Umbilical cord (tissue), 2 donors: ENCODE measurements around the gene PUS3. TPM values are rescaled to one million over a fixed set of nuclear protein-coding genes. Genes with fewer than 3 reads are reported as not detected.

Experiments used
- DNase-seq: peaks from one replicate; pipeline ENCODE4 v3.0.0-alpha.2; 2015; ENCODE audit warnings: low spot score
- total RNA-seq: library from RNA; depleted of rRNA; stranded (reverse); fragments of >200 nt; gene quantifications from one replicate; pipeline ENCODE4 v1.2.3, GENCODE V29; 2014; ENCODE audit warnings: low replicate concordance; ENCODE audit not compliant: insufficient read depth

PUS3 gene
- total RNA-seq, 1 donor from 2014 or later, result 22.6 TPM

- peak; percentile 26 for DNase-seq
Observed at GRCh38 chr11:125941619-125942611, 38.9 kb upstream of the PUS3 start.

DNA sequence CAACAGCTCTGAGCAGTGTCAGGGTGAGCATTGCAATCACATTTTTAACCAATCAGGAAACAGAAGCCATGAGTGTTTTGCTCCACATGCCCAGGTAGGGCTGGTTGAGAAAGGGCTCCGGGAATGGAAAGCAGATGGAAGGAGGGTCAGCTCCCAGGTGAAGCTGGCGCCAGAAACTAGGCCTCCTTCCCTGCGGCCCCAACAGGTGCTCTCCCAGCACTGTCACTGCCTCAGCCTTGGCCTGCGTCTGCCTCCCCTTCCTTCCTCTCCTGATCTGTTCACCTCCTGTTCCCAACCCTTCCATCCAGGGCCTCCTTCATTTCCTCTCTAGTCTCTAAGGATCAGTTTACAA, 38.2 kb upstream of the PUS3 start:
- no peak for DNase-seq

DNA sequence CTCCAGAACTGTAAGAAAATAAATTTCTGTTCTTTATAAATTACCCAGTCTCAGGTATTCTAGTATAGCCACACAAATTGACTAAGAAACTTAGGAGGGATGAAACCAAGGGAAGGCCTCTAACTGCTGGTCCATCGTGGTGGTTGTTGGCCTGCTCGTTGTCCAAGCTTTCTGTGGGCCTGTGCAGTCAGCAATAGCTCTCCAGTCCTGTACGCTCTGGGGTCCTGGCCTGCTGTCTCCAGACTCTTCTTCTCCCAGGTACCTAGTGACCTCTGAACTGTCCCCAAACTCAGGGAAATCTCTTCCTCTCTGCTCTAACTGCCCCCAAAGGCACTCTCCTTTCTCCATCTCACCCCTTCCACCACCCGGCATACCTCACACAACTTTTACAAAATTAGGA, 37.1 kb upstream of the PUS3 start:
- no peak for DNase-seq

DNA sequence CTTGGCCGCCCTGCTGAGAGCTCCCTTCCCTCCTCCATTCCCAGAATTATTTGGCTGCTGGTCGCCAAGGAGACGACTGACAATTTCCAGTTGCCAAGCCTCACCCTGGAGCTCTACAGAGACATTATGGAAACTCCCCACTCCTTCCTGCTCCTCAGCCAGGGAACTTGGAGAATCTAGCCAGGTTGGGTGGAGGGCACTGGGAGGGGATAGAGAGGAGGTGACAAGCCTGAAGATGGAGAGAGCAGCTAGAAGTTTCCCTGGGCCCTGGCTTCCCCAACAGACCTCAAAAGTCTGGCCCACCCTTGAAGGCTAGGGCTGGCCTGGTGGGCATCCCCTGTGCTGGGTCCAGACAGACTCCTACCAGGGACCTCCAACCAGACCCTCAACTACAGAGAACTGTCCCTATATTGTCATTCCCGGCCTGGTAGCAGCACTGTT, 36.1 kb upstream of the PUS3 start:
- DNase-seq, result no peak

GRCh38 chr11:125938418-125938817, 35.4 kb upstream of the PUS3 start:
- DNase-seq, result no peak

GRCh38 chr11:125935618-125936199, 32.7 kb upstream of the PUS3 start:
- DNase-seq, result peak; percentile 67

- no peak for DNase-seq
Observed at GRCh38 chr11:125935056-125935455, 32.0 kb upstream of the PUS3 start.

DNA sequence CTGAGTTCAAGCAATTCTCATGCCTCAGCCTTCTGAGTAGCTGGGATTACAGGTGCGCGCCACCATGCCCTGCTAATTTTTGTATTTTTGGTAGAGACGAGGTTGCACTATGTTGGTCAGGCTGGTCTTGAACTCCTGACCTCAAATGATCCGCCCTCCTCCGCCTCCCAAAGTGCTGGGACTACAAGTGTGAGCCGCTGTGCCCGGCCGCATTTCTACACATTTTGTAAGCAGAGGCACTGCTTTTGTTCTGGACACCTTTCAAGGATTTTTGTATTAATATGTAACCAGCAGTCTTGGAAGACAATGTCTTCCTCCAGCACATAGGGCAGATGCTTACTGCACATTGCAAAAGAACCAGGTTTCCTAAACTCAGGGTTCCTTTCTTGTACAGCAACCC, 31.5 kb upstream of the PUS3 start:
- DNase-seq, result no peak

GRCh38 chr11:125933030-125933813, 30.2 kb upstream of the PUS3 start:
- no peak for DNase-seq

GRCh38 chr11:125932301-125932700, 29.3 kb upstream of the PUS3 start:
- no peak for DNase-seq

GRCh38 chr11:125931668-125932067, 28.7 kb upstream of the PUS3 start:
- peak; percentile 35 for DNase-seq

DNA sequence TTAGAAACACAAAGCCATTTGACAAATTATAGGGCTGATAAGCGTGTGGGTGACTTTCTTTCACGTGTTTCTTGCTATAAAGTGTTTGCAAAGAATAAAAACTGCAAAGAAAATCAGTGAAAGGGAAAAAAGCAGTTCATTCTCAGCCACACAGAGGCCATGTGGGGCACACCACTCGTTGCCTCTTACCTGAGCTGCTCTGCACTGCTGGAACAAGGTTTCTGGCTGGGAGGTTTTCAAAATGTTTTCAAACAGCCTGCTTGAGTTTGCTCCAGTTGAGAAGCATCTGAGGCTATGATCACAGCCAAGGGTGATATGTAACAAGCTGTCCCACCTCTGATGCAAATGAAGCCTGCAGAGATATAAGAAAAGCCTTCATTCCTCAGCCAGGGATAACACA, 28.1 kb upstream of the PUS3 start:
- no peak for DNase-seq

DNA sequence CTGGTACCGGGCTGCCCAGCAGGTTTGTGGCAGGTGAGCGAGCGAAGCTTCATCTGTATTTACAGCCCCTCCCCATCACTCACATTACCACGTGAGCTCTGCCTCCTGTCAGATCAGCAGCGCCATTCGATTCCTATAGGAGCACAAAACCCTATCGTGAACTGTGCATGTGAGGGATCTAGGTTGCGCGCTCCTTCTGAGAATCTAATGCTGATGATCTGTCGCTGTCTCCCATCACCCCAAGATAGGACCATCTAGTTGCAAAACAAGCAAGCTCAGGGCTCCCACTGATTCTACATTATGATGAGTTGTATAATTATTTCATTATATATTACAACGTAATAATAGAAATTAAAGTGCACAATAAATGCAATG, 27.1 kb upstream of the PUS3 start:
- DNase-seq, result no peak

DNA sequence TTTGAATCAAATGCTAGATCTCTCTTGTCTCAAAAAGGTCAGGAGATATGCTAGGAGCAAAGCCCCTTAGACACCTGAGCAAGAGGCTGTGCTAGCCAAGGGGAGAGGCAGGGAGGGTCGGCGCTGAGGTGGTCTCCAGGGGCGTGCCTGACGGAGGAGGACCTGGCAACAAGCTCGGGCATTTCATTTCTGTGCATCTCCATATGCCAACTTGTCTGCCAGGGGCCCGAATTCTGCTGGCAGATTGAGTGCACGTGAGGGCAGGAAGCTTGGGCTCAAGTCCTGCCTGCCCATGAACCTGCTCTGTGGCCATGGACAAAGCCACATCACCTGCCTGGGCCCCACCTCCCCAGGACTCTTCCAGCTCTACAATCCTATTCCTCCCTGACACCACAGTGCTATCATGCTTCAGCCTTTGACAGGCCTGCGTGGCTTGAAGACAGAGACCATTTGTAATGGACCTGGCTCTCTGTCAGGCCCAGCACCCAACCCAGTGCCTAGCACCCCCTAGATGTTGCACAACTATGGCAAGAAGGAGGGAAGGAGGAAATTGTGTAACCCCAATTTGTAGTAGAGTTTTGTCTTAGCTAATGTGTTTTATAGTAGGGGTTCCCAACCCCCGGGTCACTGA, 26.6 kb upstream of the PUS3 start:
- DNase-seq, result no peak

DNA sequence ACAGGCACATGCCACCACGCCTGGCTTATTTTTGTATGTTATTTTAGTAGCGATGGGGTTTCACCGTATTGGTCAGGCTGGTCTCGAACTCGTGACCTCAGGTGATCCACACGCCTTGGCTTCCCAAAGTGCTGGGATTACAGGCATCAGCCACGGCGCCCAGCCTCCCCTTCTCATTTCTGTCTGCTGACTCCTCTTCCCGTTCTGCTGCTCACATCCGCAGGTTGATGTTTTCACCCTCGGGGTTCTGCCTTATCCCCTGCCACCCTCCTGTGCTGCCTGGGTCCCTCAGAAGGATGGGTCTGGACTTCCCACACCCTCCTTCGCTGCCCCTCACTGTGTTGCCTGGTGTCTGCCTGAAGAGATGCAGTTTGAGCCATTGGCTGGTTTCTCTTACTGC, 23.7 kb upstream of the PUS3 start:
- DNase-seq, result no peak

DNA sequence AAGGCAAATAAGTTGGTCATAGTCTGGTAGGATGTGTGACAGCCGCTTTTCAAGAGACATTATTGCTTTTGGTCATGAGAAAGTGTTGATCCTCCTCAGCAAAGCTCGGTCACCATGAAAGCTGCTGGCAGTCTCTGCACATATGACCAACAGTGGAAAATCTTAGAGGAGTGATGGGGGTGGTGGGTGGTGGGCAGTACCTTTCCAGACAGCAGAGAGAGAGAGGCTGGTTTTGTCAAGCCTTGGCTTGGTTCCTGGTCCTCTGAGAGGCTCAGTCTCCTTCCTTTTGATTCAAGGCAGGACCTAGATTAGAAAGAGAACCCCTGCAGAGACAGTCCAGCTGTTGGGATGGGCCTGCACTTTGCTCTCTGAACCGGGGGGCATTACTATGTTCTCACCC, 22.8 kb upstream of the PUS3 start:
- DNase-seq, result no peak

- DNase-seq, result peak; percentile 18
Observed at GRCh38 chr11:125925247-125925740, 22.3 kb upstream of the PUS3 start.

- DNase-seq, result no peak
Observed at GRCh38 chr11:125924384-125925007, 21.5 kb upstream of the PUS3 start.

- no peak for DNase-seq
Observed at GRCh38 chr11:125923633-125924032, 20.6 kb upstream of the PUS3 start.

DNA sequence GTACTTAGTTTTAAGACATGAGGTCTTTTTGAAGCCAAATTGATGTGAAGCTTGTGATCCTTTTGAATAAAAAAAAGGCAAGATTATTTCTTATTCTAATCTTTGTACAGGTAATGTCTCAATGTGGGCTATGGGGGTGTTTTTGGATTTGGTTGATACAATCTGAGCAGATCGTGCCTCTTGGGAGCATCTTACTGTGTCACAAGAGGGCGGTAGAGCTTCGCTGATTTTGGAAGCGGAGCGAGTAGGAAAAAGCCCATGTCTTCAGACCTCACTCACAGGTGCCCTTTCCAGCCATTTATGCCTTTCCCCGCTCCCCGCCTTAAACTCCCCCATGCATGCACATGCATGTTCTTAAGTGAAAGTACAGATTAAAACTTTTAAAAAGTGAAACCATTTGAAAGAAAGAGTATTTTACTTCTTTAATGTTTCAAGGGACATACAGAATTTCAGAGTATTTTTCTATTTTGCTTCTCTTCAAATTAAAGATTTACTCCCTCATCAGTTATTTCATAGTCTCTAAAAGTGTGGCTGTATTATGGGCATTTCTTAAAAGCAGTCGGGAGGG, 20.1 kb upstream of the PUS3 start:
- DNase-seq, result peak; percentile 85

DNA sequence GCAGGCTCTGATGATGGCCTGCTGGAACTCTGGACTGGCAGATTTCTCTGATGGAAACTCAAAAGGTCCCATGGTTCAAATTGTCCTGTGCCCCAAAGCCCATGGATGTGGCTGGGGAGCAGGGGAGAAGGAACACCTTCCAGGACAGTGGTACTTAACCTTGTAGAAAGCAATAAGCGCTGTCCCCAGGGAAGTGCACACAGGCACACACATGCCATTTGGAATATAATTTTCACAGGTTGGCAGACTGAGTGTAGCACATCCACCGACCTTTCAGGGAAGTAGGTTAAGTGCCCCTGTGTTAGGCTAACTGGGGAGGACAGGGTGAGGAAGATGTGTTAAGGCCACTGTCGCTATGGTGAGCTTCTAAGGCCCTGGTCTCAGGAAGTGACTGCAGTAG, 19.1 kb upstream of the PUS3 start:
- no peak for DNase-seq
